Glutamatergic neuron (in vitro differentiated cells): ENCODE measurements around the gene TRDMT1. TPM values are rescaled to one million over a fixed set of nuclear protein-coding genes. Genes with fewer than 3 reads are reported as not detected.

Experiments used
- DNase-seq: peaks from one replicate; pipeline ENCODE4 v3.0.0; 2022
- H3K27ac Mint-ChIP-seq: one replicate; pipeline ENCODE4 v1.8.0; 2020; ENCODE audit warnings: mild to moderate bottlenecking, mixed read lengths, inconsistent platforms; ENCODE audit not compliant: unreplicated experiment
- H3K27me3 Mint-ChIP-seq: one replicate; pipeline ENCODE4 v1.8.0; 2020; ENCODE audit warnings: mild to moderate bottlenecking, moderate library complexity, mixed read lengths, inconsistent platforms; ENCODE audit not compliant: unreplicated experiment
- H3K36me3 Mint-ChIP-seq: one replicate; pipeline ENCODE4 v1.8.0; 2020; ENCODE audit warnings: mild to moderate bottlenecking, mixed read lengths, inconsistent platforms; ENCODE audit not compliant: unreplicated experiment
- H3K4me1 Mint-ChIP-seq: one replicate; pipeline ENCODE4 v1.8.0; 2020; ENCODE audit warnings: mild to moderate bottlenecking, low read depth, mixed read lengths, inconsistent platforms; ENCODE audit not compliant: unreplicated experiment
- H3K4me3 Mint-ChIP-seq: one replicate; pipeline ENCODE4 v1.8.0; 2020; ENCODE audit warnings: mild to moderate bottlenecking, mixed read lengths, inconsistent platforms; ENCODE audit not compliant: unreplicated experiment
- H3K9me3 Mint-ChIP-seq: one replicate; pipeline ENCODE4 v1.8.0; 2020; ENCODE audit warnings: mild to moderate bottlenecking, moderate library complexity, mixed read lengths, inconsistent platforms; ENCODE audit not compliant: unreplicated experiment
- total RNA-seq: library from RNA; stranded (reverse); fragmentation: NEBNext Ultra II Directional; extraction: Animal tissue kit (Norgen Biotek cat#: 25700); gene quantifications from one replicate; pipeline ENCODE4 v1.2.1, GENCODE V29; 2021; ENCODE audit not compliant: unreplicated experiment
- TF ChIP-seq, protein P1 (sequence below): fragments of 200-600 bp; sonication (generic); IDR thresholded peaks from one replicate; pipeline ENCODE4 v1.5.0; 2021; ENCODE audit not compliant: partially characterized antibody, unreplicated experiment

TRDMT1 gene
- total RNA-seq, 1 donor from 2014 or later = 8.9 TPM

- H3K4me1 Mint-ChIP-seq = no peaks in the 10 kb centered on the region
- no peak overlapping the region for H3K27ac Mint-ChIP-seq
- DNase-seq = no peak
- TF ChIP-seq, protein P1, sequence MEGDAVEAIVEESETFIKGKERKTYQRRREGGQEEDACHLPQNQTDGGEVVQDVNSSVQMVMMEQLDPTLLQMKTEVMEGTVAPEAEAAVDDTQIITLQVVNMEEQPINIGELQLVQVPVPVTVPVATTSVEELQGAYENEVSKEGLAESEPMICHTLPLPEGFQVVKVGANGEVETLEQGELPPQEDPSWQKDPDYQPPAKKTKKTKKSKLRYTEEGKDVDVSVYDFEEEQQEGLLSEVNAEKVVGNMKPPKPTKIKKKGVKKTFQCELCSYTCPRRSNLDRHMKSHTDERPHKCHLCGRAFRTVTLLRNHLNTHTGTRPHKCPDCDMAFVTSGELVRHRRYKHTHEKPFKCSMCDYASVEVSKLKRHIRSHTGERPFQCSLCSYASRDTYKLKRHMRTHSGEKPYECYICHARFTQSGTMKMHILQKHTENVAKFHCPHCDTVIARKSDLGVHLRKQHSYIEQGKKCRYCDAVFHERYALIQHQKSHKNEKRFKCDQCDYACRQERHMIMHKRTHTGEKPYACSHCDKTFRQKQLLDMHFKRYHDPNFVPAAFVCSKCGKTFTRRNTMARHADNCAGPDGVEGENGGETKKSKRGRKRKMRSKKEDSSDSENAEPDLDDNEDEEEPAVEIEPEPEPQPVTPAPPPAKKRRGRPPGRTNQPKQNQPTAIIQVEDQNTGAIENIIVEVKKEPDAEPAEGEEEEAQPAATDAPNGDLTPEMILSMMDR = no peak
- H3K4me3 Mint-ChIP-seq = no peak overlapping the region
- no peaks in the 10 kb centered on the region for H3K27me3 Mint-ChIP-seq
- no peaks in the 10 kb centered on the region for H3K36me3 Mint-ChIP-seq
- H3K9me3 Mint-ChIP-seq = no peaks in the 10 kb centered on the region
Measured at GRCh38 chr10:17145239-17145638, 56.2 kb downstream of the TRDMT1 start.

DNA sequence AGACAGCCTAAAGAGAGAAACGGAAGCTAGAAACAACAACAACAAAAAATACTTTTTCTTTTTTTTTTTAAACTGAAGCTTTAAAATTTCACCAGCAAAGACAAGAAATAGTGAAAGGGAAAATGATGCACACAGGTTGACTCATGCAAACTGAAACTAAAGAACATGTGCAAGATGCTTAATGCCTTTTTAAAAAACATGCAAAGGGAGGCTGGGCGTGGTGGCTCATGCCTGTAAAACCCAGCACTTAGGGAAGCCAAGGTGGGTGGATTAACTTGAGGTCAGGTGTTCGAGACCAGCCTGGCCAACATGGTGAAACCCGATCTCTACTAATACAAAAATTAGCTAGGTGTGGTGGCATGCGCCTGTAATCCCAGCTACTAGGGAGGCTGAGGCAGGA is 56.7 kb downstream of the TRDMT1 start:
- Mint-ChIP-seq H3K9me3 (no peaks in the 10 kb centered on the region), H3K36me3 (no peaks in the 10 kb centered on the region), H3K27ac (no peak overlapping the region), H3K4me3 (no peak overlapping the region), H3K4me1 (no peaks in the 10 kb centered on the region), H3K27me3 (no peaks in the 10 kb centered on the region)
- TF ChIP-seq, protein P1 = no peak
- DNase-seq = no peak

GRCh38 chr10:17144032-17144431 is 57.4 kb downstream of the TRDMT1 start:
- H3K27me3 Mint-ChIP-seq = no peaks in the 10 kb centered on the region
- H3K9me3 Mint-ChIP-seq = peaks cover 1% of the 10 kb centered on the region
- H3K4me3 Mint-ChIP-seq = no peak overlapping the region
- H3K36me3 Mint-ChIP-seq = no peaks in the 10 kb centered on the region
- H3K4me1 Mint-ChIP-seq = peaks cover 4% of the 10 kb centered on the region
- H3K27ac Mint-ChIP-seq = no peak overlapping the region
- TF ChIP-seq, protein P1 = no peak
- DNase-seq = no peak

- Mint-ChIP-seq H3K4me3 (no peak overlapping the region), H3K36me3 (no peaks in the 10 kb centered on the region), H3K27ac (no peak overlapping the region), H3K9me3 (peaks cover 1% of the 10 kb centered on the region), H3K4me1 (peaks cover 4% of the 10 kb centered on the region), H3K27me3 (peaks cover 2% of the 10 kb centered on the region)
- TF ChIP-seq, protein P1 = no peak
- DNase-seq = no peak
Measured at GRCh38 chr10:17143055-17143690, 58.3 kb downstream of the TRDMT1 start.

GRCh38 chr10:17141504-17142229 is 59.8 kb downstream of the TRDMT1 start:
- TF ChIP-seq, protein P1 = no peak
- peaks cover 1% of the 10 kb centered on the region for H3K9me3 Mint-ChIP-seq
- H3K4me1 Mint-ChIP-seq = peaks cover 4% of the 10 kb centered on the region
- no peak overlapping the region for H3K4me3 Mint-ChIP-seq
- peaks cover 2% of the 10 kb centered on the region for H3K27me3 Mint-ChIP-seq
- H3K36me3 Mint-ChIP-seq = no peaks in the 10 kb centered on the region
- DNase-seq = no peak
- H3K27ac Mint-ChIP-seq = no peak overlapping the region
